Aorta (tissue), 5 donors: Measurements from ENCODE around the gene KIAA1755. TPM values are rescaled to one million over a fixed set of nuclear protein-coding genes. Genes with fewer than 3 reads are reported as not detected.

Experiments
- ATAC-seq: fragments of 200-7000 bp; cut with Tn5 transposase; one replicate; pipeline ENCODE4 v1.9.1; 2022; ENCODE audit warnings: moderate library complexity; ENCODE audit not compliant: low FRiP score
- DNase-seq, 2 donors: peaks; one replicate each; pipeline ENCODE4 v3.0.0-alpha.2; 2020
- H3K27ac ChIP-seq, 2 donors: one replicate each; pipeline ENCODE4 v1.5.1; 2013; ENCODE audit warnings: low read length in 2 of 2, mild to moderate bottlenecking in 2 of 2, moderate library complexity in 2 of 2, control low read depth in 1 of 2, inconsistent platforms in 1 of 2, low read depth in 1 of 2
- H3K27me3 ChIP-seq, 2 donors: one replicate each; pipeline ENCODE4 v1.6.1; 2013; ENCODE audit warnings: control low read depth in 1 of 2, low read length in 1 of 2, mild to moderate bottlenecking in 1 of 2, moderate library complexity in 1 of 2; ENCODE audit not compliant: insufficient read depth in 2 of 2, control insufficient read depth in 1 of 2
- H3K36me3 ChIP-seq, 2 donors: one replicate each; pipeline ENCODE4 v1.6.1; 2013; ENCODE audit warnings: control low read depth in 1 of 2, low read length in 1 of 2, mild to moderate bottlenecking in 1 of 2; ENCODE audit not compliant: insufficient read depth in 2 of 2, control insufficient read depth in 1 of 2
- H3K4me1 ChIP-seq, 2 donors: one replicate each; pipeline ENCODE4 v1.6.1; 2013; ENCODE audit warnings: low read length in 2 of 2, control low read depth in 1 of 2, mild to moderate bottlenecking in 1 of 2, moderate library complexity in 1 of 2; ENCODE audit not compliant: insufficient read depth in 2 of 2, control insufficient read depth in 1 of 2
- H3K4me3 ChIP-seq, 2 donors: one replicate each; pipeline ENCODE4 v1.5.1; 2013; ENCODE audit warnings: low read length in 2 of 2, control low read depth in 1 of 2, mild to moderate bottlenecking in 1 of 2
- H3K9me3 ChIP-seq: one replicate; pipeline ENCODE4 v1.6.1; 2013; ENCODE audit warnings: mild to moderate bottlenecking, low read length; ENCODE audit not compliant: control insufficient read depth
- WGBS, 2 donors: extraction: QIAGEN DNeasy Blood & Tissue Kit; methylation state at CpG; one replicate each; pipeline ENCODE4 v1.1.7; 2013; 5-methylcytosine and 5-hydroxymethylcytosine counted together
- intact Hi-C, 2 donors: fragments of 100-400 bp; cut with DNase I; formaldehyde crosslinking; loops; one replicate each; pipeline versions ENCODE4 v1.14.2 to v1.15.0; 2022
- polyA plus RNA-seq, 2 donors: library from polyadenylated mRNA; stranded (reverse); fragments of 200-250 nt; gene quantifications; one replicate each; pipeline ENCODE4 v1.2.3, GENCODE V29; 2013
- total RNA-seq, 2 donors: library from RNA; stranded (reverse); fragmentation: NEBNext Ultra II Directional; extraction: Animal tissue kit (Norgen Biotek cat#: 25700); gene quantifications; one replicate each; pipeline ENCODE4 v1.2.1, GENCODE V29; 2021
- donor health status: healthy with polysubstance abuse.
- donor health status: Bipolar disorder and iron deficiency.
- donor health status: DM: no; HTN: no; CAD: no.
- donor health status: DM: no; HTN: no; CAD: no.
- donor health status: DM: yes; HTN: yes; CAD: no.

KIAA1755 gene
- total and polyA plus RNA-seq, 4 donors, result 2.0 to 46.4 (median 20.6) TPM

DNA sequence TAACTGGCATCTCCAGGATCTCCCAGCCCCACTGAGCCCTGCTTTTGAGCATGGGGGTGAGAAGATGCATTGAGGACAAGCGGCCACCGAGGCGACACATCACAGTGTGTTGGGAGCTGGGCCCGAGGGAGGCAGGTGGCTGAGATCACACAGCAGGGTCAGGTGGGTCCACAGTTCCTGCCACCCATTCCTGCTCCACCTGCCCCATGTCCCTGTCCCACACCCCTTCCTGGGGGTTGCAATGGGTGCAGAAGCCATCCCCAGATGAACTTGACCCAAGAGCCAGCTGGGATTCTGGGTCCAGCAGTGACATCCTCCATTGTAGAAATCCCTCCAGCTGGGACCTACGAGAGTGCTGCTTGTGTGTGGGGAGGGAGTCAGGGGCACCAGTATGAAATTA is 96.5 kb downstream of the KIAA1755 start:
- Histone ChIP-seq H3K36me3 (no peaks in the 10 kb centered on the region), H3K4me1 (peaks cover 0 to 1% of the 10 kb centered on the region in 2 donors), H3K9me3 (no peaks in the 10 kb centered on the region), H3K27ac (peak overlapping the region in 1 of 2 donors; percentile 55), H3K27me3 (no peaks in the 10 kb centered on the region), H3K4me3 (no peak overlapping the region)
- 41 to 48% methylated on average over 5 of the region's 5 CpGs for WGBS, 2 donors
- ATAC-seq (no peak), DNase-seq (peak in 1 of 2 donors; percentile 75)
- intact Hi-C loops, result loop anchor here in 1 of 2 donors (2.0 kb wide), 1 partner anchor 91 kb away; no protein-coding TSS in a partner anchor

DNA sequence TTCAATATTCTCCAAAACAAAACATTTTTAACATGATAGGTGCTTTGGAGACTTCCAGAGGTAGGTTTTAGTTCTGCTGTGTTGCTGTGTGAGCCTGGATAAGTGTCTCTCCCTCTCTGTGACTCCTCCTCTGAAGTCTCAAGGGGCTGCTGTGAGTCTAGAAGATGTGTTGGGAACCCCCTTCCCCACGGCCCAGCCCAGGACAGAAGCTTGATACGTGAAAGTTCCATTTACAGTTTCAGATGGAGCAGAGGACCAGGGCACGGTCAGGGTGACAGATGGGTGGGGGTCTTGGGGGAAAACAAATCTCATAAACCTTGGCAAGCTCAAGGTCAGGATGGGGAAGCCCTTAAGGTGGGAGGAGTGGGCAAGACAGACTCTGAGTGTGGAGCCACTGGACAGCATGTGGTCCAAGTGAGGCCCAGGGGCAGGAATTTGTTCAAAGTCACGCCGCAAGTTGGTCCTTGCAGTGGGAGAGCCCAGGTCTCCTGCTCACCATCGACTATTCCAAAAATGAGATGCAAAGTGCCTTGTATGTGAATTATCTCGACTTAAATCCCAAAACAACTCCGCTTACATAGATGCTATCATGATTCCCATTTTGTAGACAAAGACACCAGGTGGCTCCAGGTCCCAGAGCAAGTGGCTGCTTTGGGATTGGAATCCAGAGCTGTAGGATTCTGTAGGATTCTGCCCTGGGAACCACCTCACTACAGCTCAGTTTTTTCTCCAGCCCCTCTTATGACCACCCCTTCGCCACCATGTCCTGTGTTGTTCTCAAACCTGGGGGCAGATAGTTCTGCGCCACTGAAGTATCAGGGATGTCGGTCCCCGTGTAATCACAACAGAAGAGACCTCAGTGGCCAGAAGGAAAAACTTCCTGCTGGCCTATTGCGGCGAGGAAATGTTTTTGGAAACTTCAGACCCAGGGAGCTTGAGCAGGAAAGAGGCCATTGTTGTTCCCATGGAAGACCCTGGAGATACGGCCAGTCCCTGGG is 97.4 kb downstream of the KIAA1755 start:
- H3K36me3 ChIP-seq, result no peaks in the 10 kb centered on the region
- no peaks in the 10 kb centered on the region for H3K9me3 ChIP-seq
- ATAC-seq (no peak), DNase-seq (peak in 1 of 2 donors; percentile 38)
- WGBS, 2 donors, result 35 to 47% methylated on average over 15 of the region's 15 CpGs
- no peak overlapping the region for H3K4me3 ChIP-seq
- no peaks in the 10 kb centered on the region for H3K27me3 ChIP-seq
- intact Hi-C loops, result no loop called here
- peak overlapping the region in 1 of 2 donors; percentile 55 for H3K27ac ChIP-seq
- peaks cover 0 to 1% of the 10 kb centered on the region in 2 donors for H3K4me1 ChIP-seq

DNA sequence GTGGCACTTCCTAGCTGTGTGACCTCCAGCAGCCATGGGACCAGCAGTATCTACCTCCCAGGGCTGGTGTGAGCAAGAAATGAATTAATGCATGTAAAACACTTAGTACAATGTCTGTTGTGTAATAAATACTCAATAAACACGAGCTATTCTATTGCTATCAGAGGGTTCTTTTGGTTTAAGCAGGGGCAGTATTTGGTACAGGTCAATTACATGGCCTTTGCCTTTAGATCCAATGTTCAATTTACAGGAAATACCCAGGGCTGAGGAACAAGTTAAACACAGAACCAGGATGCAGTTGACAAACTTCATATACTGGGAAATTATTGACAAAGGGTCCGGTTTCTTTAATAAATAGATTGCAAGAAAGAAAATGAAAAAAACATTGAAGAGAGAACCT is 98.4 kb downstream of the KIAA1755 start:
- 64 to 75% methylated on average over 2 of the region's 2 CpGs for WGBS, 2 donors
- DNase-seq, result peak in 1 of 2 donors; percentile 38
- no peak for ATAC-seq
- intact Hi-C loops, result no loop called here
- Histone ChIP-seq H3K36me3 (no peaks in the 10 kb centered on the region), H3K4me3 (no peak overlapping the region), H3K4me1 (peaks cover 0 to 1% of the 10 kb centered on the region in 2 donors), H3K27me3 (no peaks in the 10 kb centered on the region), H3K9me3 (no peaks in the 10 kb centered on the region), H3K27ac (no peak overlapping the region)

DNA sequence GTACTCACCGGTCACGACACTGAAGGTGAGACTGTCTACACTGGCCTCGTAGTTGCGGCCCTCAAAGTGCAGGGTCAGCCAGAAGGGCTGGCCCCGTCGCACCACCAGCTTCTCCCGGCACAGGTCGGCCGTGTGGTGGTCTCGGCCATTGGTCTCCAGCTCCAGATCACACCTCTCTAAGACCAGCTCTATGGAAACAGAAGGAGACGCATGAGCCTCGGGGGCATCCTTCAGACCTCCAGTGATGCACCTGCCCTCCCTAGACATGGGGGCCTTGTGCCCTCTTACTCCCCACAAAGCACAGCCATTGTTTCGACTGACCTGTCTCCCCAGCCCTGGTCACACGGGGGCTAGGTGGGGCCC is 99.1 kb downstream of the KIAA1755 start:
- ATAC-seq (no peak), DNase-seq (peak in 1 of 2 donors; percentile 55)
- intact Hi-C loops, result no loop called here
- H3K27ac ChIP-seq, result no peak overlapping the region
- no peaks in the 10 kb centered on the region for H3K27me3 ChIP-seq
- no peaks in the 10 kb centered on the region for H3K9me3 ChIP-seq
- no peak overlapping the region for H3K4me3 ChIP-seq
- no peaks in the 10 kb centered on the region for H3K4me1 ChIP-seq
- WGBS, 2 donors, result 93 to 94% methylated on average over 14 of the region's 14 CpGs
- no peaks in the 10 kb centered on the region for H3K36me3 ChIP-seq

Other genes starting within 250 kb of the KIAA1755 start
- gene TTI1, start 227.3 kb downstream of the KIAA1755 start, total RNA-seq, result 10 to 100 TPM; 11.8 to 15.1 TPM
- gene TTI1, start 227.3 kb downstream of the KIAA1755 start, polyA plus RNA-seq, result 1 to 10 TPM; 2.3 to 4.5 TPM
- gene RPRD1B, start 227.0 kb downstream of the KIAA1755 start, total RNA-seq, result 10 to 100 TPM; 33.9 to 43.5 TPM
- 1 to 10 TPM; 6.9 to 9.8 TPM for gene RPRD1B, start 227.0 kb downstream of the KIAA1755 start, polyA plus RNA-seq
- gene TGM2, start 95.5 kb downstream of the KIAA1755 start, total RNA-seq, result 100 to 1,000 TPM; 449 to 561 TPM
- 100 to 1,000 TPM in 1 of 2 donors, 10 to 100 TPM in 1; 44.2 to 193 TPM for gene TGM2, start 95.5 kb downstream of the KIAA1755 start, polyA plus RNA-seq
- gene BPI, start 43.4 kb upstream of the KIAA1755 start, total RNA-seq, result under 1 TPM; 0.19 to 0.51 TPM
- under 1 TPM in 1 of 2 donors, not detected in 1; 0.82 TPM for gene BPI, start 43.4 kb upstream of the KIAA1755 start, polyA plus RNA-seq
- gene LBP, start 85.7 kb upstream of the KIAA1755 start, total RNA-seq, result 1 to 10 TPM; 2.7 to 7.8 TPM
- under 1 TPM; 0.20 to 0.25 TPM for gene LBP, start 85.7 kb upstream of the KIAA1755 start, polyA plus RNA-seq
- 10 to 100 TPM; 30.4 to 46.2 TPM for gene SNHG17, start 174.6 kb upstream of the KIAA1755 start, total RNA-seq
- gene SNHG17, start 174.6 kb upstream of the KIAA1755 start, polyA plus RNA-seq, result 10 to 100 TPM; 17.7 to 32.0 TPM
- 10 to 100 TPM; 35.5 to 41.3 TPM for gene RALGAPB, start 212.1 kb upstream of the KIAA1755 start, total RNA-seq
- gene RALGAPB, start 212.1 kb upstream of the KIAA1755 start, polyA plus RNA-seq, result 10 to 100 TPM in 1 of 2 donors, 1 to 10 TPM in 1; 5.9 to 12.8 TPM